SU-DHL-6 (cell line): ENCODE results near the gene SLC41A3.

Source experiments
- H2AFZ ChIP-seq: fragments of 200-600 bp; sonication (generic); 2 replicates; pipeline ENCODE4 v1.6.1; 2014; ENCODE audit warnings: low read depth, mild to moderate bottlenecking, moderate library complexity, mixed read lengths, antibody characterized with exemption, low read length; ENCODE audit not compliant: severe bottlenecking
- H3F3A ChIP-seq: fragments of 200-600 bp; shearing (Covaris generic); 2 replicates; pipeline ENCODE4 v1.6.0; 2016; ENCODE audit warnings: antibody characterized with exemption, mild to moderate bottlenecking; ENCODE audit not compliant: insufficient read depth
- H3K27ac ChIP-seq: fragments of 200-600 bp; sonication (generic); 2 replicates; pipeline ENCODE4 v1.5.1; 2016; ENCODE audit warnings: low read depth, mild to moderate bottlenecking, low read length, moderate library complexity, mixed read lengths
- H3K27me3 ChIP-seq: fragments of 200-600 bp; sonication (generic), shearing (Covaris generic); 2 replicates; pipeline ENCODE4 v1.6.0; 2014; ENCODE audit warnings: mild to moderate bottlenecking, low read length
- H3K36me3 ChIP-seq: fragments of 200-600 bp; sonication (generic); 2 replicates; pipeline ENCODE4 v1.6.1; 2014; ENCODE audit warnings: mild to moderate bottlenecking, low read length, mixed read lengths
- H3K4me2 ChIP-seq: fragments of 300-600, 200-600 bp; shearing (Covaris generic), sonication (generic); 2 replicates; pipeline ENCODE4 v1.6.0; 2014; ENCODE audit warnings: low read length, low read depth, mild to moderate bottlenecking; ENCODE audit not compliant: poor library complexity, severe bottlenecking
- H3K4me3 ChIP-seq: fragments of 200-600 bp; sonication (generic); 2 replicates; pipeline ENCODE4 v1.5.1; 2014; ENCODE audit warnings: antibody characterized with exemption, low read length, mild to moderate bottlenecking, mixed read lengths; ENCODE audit not compliant: insufficient read depth, poor library complexity, severe bottlenecking
- H3K79me2 ChIP-seq: fragments of 200-600 bp; sonication (generic); 2 replicates; pipeline ENCODE4 v1.6.1; 2014; ENCODE audit warnings: mild to moderate bottlenecking, low read length, moderate library complexity; ENCODE audit not compliant: insufficient read depth
- H3K9ac ChIP-seq: fragments of 200-600 bp; sonication (generic); 2 replicates; pipeline ENCODE4 v1.7.0; 2014; ENCODE audit warnings: mild to moderate bottlenecking, low read length
- H3K9me2 ChIP-seq: fragments of 200-600 bp; sonication (generic); replicated peaks from 2 replicates; pipeline ENCODE4 v1.6.1; 2014; ENCODE audit warnings: low read length; ENCODE audit not compliant: insufficient read depth
- H3K9me3 ChIP-seq: fragments of 200-600 bp; sonication (generic); 2 replicates; pipeline ENCODE4 v1.6.1; 2014; ENCODE audit warnings: low read length, mixed read lengths; ENCODE audit not compliant: insufficient read depth
- H4K20me1 ChIP-seq: fragments of 200-600 bp; sonication (generic); 2 replicates; pipeline ENCODE4 v1.6.1; 2014; ENCODE audit warnings: low read depth, mild to moderate bottlenecking, antibody characterized with exemption, low read length, moderate library complexity, mixed read lengths
- CTCF ChIP-seq: fragments of 200-600 bp; sonication (generic); IDR thresholded peaks from one replicate; pipeline ENCODE4 v1.5.1; 2017; ENCODE audit warnings: antibody characterized with exemption, mild to moderate bottlenecking, low read length, moderate library complexity; ENCODE audit not compliant: insufficient read depth, poor library complexity, severe bottlenecking
- EZH2phosphoT487 ChIP-seq: fragments of 200-600 bp; sonication (generic), shearing (Covaris generic); conservative IDR thresholded peaks from 2 replicates; pipeline ENCODE4 v1.6.1; 2018; ENCODE audit warnings: mild to moderate bottlenecking, antibody characterized with exemption, low read length, moderate library complexity, mixed read lengths

SLC41A3 gene

GRCh38 chr3:125960456-125961288, 123.3 kb downstream of the SLC41A3 start:
- no peak overlapping the region for H3K9ac ChIP-seq
- H3K9me3 ChIP-seq: no peaks in the 10 kb centered on the region
- TF ChIP-seq CTCF (no peak), EZH2phosphoT487 (no peak)
- H3K9me2 ChIP-seq: no peaks in the 10 kb centered on the region
- H3K4me2 ChIP-seq: no peak overlapping the region
- no peak overlapping the region for H2AFZ ChIP-seq
- H3K36me3 ChIP-seq: no peaks in the 10 kb centered on the region
- H3K27me3 ChIP-seq: no peaks in the 10 kb centered on the region
- H3K79me2 ChIP-seq: no peaks in the 10 kb centered on the region
- no peaks in the 10 kb centered on the region for H3F3A ChIP-seq
- H3K27ac ChIP-seq: no peak overlapping the region
- H3K4me3 ChIP-seq: no peak overlapping the region
- no peaks in the 10 kb centered on the region for H4K20me1 ChIP-seq

DNA sequence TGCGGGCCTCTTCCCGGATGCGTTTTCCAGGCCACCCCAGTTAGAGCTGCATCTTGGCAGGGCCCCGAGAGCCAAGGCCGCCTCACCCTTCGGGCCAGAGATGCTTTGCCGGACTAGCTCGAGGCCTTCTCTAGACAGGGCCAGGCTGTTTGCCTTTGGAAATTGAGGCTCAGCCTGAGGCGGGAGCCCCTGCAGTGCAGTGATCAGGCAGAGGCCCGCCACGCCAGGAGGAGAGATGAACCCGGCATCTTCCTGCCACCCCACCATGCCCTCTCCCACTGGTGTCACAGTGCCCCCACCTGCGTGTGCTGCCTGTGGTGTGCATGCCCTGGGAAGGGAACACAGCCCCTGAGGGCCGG, 123.9 kb downstream of the SLC41A3 start:
- H3K9me2 ChIP-seq: no peaks in the 10 kb centered on the region
- H3K27me3 ChIP-seq: no peaks in the 10 kb centered on the region
- no peak overlapping the region for H3K27ac ChIP-seq
- no peaks in the 10 kb centered on the region for H3K36me3 ChIP-seq
- H3K9ac ChIP-seq: no peak overlapping the region
- H3K4me2 ChIP-seq: no peak overlapping the region
- no peaks in the 10 kb centered on the region for H3K79me2 ChIP-seq
- H3K9me3 ChIP-seq: no peaks in the 10 kb centered on the region
- no peaks in the 10 kb centered on the region for H3F3A ChIP-seq
- H4K20me1 ChIP-seq: no peaks in the 10 kb centered on the region
- H2AFZ ChIP-seq: no peak overlapping the region
- TF ChIP-seq EZH2phosphoT487 (no peak), CTCF (no peak)
- H3K4me3 ChIP-seq: no peak overlapping the region

GRCh38 chr3:125959317-125960065, 124.4 kb downstream of the SLC41A3 start:
- TF ChIP-seq EZH2phosphoT487 (no peak), CTCF (no peak)
- no peaks in the 10 kb centered on the region for H3K79me2 ChIP-seq
- no peak overlapping the region for H3K4me2 ChIP-seq
- H3K9me3 ChIP-seq: no peaks in the 10 kb centered on the region
- no peak overlapping the region for H3K4me3 ChIP-seq
- H3F3A ChIP-seq: no peaks in the 10 kb centered on the region
- no peak overlapping the region for H3K27ac ChIP-seq
- H3K9me2 ChIP-seq: no peaks in the 10 kb centered on the region
- no peaks in the 10 kb centered on the region for H3K27me3 ChIP-seq
- H3K9ac ChIP-seq: no peak overlapping the region
- no peaks in the 10 kb centered on the region for H4K20me1 ChIP-seq
- no peaks in the 10 kb centered on the region for H3K36me3 ChIP-seq
- H2AFZ ChIP-seq: no peak overlapping the region
